ENCODE data around the gene SSNA1. TPM values are rescaled to one million over a fixed set of nuclear protein-coding genes. Genes with fewer than 3 reads are reported as not detected.

Gene SSNA1
- total RNA-seq, 4 donors from 2014 or later: 67.1 to 124 (median 96.7) TPM

GRCh38 chr9:137156567-137157375, 31.7 kb upstream of the SSNA1 start:
- no peak for DNase-seq
- Histone ChIP-seq H3K4me3 (peak overlapping the region in 1 of 4 donors; percentile 32), H3K9me3 (no peaks in the 10 kb centered on the region), H3K4me1 (peaks cover 8 to 24% (median 8%) of the 10 kb centered on the region in 3 donors), H3K27me3 (peaks cover 5 to 73% (median 26%) of the 10 kb centered on the region in 4 donors), H3K27ac (no peak overlapping the region), H3K36me3 (no peaks in the 10 kb centered on the region)
- intact Hi-C loops (cut with DNase I): no loop called here
- TF ChIP-seq POLR2A (IDR thresholded peaks at IDR 0.05): no peak
- TF ChIP-seq, protein P1, sequence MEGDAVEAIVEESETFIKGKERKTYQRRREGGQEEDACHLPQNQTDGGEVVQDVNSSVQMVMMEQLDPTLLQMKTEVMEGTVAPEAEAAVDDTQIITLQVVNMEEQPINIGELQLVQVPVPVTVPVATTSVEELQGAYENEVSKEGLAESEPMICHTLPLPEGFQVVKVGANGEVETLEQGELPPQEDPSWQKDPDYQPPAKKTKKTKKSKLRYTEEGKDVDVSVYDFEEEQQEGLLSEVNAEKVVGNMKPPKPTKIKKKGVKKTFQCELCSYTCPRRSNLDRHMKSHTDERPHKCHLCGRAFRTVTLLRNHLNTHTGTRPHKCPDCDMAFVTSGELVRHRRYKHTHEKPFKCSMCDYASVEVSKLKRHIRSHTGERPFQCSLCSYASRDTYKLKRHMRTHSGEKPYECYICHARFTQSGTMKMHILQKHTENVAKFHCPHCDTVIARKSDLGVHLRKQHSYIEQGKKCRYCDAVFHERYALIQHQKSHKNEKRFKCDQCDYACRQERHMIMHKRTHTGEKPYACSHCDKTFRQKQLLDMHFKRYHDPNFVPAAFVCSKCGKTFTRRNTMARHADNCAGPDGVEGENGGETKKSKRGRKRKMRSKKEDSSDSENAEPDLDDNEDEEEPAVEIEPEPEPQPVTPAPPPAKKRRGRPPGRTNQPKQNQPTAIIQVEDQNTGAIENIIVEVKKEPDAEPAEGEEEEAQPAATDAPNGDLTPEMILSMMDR (IDR thresholded peaks at IDR 0.05): no peak
- WGBS, 2 donors: 4% methylated on average over 14 of the region's 65 CpGs; no CpG with 5 or more reads in 1 of the 2 donors

DNA sequence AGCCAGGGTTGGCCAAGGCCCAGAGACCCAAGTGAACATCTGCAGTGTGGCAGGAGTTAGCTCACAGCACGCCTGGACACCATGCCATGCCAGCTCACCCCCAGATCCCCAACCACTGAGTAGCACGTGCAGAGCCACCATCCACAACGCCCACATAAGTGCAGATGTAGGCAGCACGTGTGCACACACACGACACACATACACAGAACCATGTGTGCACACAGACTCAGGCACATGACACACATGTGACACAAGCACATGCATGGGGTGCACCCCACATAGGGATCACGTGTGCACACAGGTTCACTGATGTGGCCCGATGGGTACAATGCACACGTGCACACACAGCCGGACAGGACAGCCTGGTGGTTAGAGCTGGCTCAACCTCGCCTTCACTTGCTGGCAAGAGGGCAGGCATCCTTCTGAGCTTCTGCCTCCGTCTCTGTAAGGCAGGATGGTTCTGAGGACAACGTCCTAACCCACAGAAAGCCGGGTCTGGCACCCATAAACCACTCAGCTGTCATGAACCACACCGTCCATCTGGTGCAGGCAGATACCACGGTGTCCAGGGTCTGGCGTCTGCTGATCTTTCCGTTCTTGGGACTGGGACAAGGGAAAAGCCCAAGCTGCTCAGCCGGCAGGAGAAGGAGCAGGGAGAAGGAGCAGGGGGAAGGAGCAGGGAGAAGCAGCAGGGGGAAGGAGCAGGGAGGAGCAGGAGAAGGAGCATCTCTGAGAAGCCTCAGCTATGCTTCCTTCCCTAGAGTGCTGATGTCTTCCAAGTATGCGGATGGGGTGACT, 30.7 kb upstream of the SSNA1 start:
- Histone ChIP-seq H3K27me3 (peaks cover 14 to 84% (median 35%) of the 10 kb centered on the region in 4 donors), H3K4me1 (peaks cover 18 to 35% (median 19%) of the 10 kb centered on the region in 3 donors), H3K9me3 (no peaks in the 10 kb centered on the region), H3K36me3 (no peaks in the 10 kb centered on the region), H3K4me3 (no peak overlapping the region), H3K27ac (no peak overlapping the region)
- intact Hi-C loops (cut with DNase I): no loop called here
- TF ChIP-seq, protein P1 (IDR thresholded peaks at IDR 0.05): no peak
- TF ChIP-seq POLR2A (IDR thresholded peaks at IDR 0.05): no peak
- 51 to 59% methylated on average over 11 to 14 of the region's 19 CpGs for WGBS, 2 donors
- DNase-seq: no peak

GRCh38 chr9:137158625-137159024, 29.9 kb upstream of the SSNA1 start:
- intact Hi-C loops (cut with DNase I): no loop called here
- DNase-seq: no peak
- Histone ChIP-seq H3K27ac (no peak overlapping the region), H3K27me3 (peaks cover 18 to 92% (median 42%) of the 10 kb centered on the region in 4 donors), H3K4me1 (peaks cover 20 to 43% (median 26%) of the 10 kb centered on the region in 3 donors), H3K36me3 (no peaks in the 10 kb centered on the region), H3K9me3 (no peaks in the 10 kb centered on the region), H3K4me3 (no peak overlapping the region)
- TF ChIP-seq POLR2A (IDR thresholded peaks at IDR 0.05): no peak
- TF ChIP-seq, protein P1 (IDR thresholded peaks at IDR 0.05): no peak
- WGBS, 2 donors: 0 to 20% methylated on average over 1 of the region's 4 CpGs

DNA sequence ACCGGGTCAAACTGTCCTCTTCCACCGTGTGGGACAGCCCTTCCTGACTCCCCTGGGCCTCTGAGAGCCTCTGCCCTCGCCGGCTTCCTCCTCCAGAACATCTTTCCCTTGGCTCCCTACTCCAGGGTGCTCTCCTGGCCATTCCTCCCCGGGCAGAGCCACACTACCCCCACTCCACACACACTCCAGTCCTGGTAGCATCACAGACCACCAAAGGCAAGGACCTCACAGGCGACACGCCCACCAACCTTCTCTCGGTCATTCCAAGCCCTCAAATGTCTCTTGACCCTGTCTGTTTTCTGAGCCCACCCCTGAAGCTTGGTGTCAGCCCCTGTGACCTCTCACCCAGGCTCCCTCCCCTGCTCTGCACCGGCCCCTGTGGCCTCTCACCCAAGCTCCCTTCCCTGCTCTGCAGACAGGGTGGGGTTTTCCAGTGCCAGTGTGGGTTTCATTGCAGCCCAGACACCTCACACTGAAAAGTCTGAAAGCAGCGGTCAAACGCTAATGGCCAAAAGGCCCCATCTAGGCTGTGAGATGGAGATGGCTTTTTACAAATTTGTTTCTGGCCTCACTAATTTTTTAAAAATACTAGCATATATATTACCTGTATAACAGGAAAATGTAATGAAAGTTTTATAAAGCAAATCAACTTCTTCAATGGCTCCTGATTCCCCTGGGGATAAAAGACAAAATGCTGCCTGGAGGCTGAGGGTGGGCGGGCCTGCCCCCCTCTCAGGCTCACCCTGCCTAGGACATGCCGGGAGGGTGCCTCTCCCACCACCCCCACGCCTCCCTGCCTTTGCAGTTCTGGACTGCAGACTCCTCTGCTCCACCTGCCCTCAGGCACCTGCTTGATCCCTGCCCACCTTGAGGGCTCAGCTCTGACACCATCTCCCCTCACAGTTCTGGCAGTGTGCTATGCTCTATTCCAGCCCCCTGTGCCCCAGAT, 29.1 kb upstream of the SSNA1 start:
- TF ChIP-seq POLR2A (IDR thresholded peaks at IDR 0.05): no peak
- TF ChIP-seq, protein P1 (IDR thresholded peaks at IDR 0.05): no peak
- intact Hi-C loops (cut with DNase I): no loop called here
- Histone ChIP-seq H3K4me1 (peaks cover 20 to 44% (median 26%) of the 10 kb centered on the region in 3 donors), H3K27ac (no peak overlapping the region), H3K36me3 (no peaks in the 10 kb centered on the region), H3K27me3 (peaks cover 21 to 100% (median 47%) of the 10 kb centered on the region in 4 donors), H3K9me3 (no peaks in the 10 kb centered on the region), H3K4me3 (no peak overlapping the region)
- 31 to 32% methylated on average over 13 to 14 of the region's 14 CpGs for WGBS, 2 donors
- DNase-seq: no peak

Measured in esophagus squamous epithelium (tissue), 5 donors.